Endodermal cell (in vitro differentiated cells): ENCODE data around the gene SINHCAF. TPM values are rescaled to one million over a fixed set of nuclear protein-coding genes. Genes with fewer than 3 reads are reported as not detected.

ENCODE experiments used
- DNase-seq: peaks from one replicate; pipeline ENCODE4 v3.0.0-alpha.2; 2017
- H3K27ac ChIP-seq: 2 replicates; pipeline ENCODE4 v1.5.1; 2013; ENCODE audit warnings: mild to moderate bottlenecking, low read depth, low read length, moderate library complexity
- H3K27me3 ChIP-seq: 2 replicates; pipeline ENCODE4 v1.6.1; 2013; ENCODE audit warnings: mild to moderate bottlenecking, low read length, moderate library complexity; ENCODE audit not compliant: insufficient read depth, control insufficient read depth, poor library complexity, severe bottlenecking
- H3K36me3 ChIP-seq: 2 replicates; pipeline ENCODE4 v1.7.0; 2013; ENCODE audit warnings: mild to moderate bottlenecking, low read length, moderate library complexity; ENCODE audit not compliant: control insufficient read depth, insufficient read depth
- H3K4me1 ChIP-seq: one replicate; pipeline ENCODE4 v1.7.0; 2013; ENCODE audit warnings: low read length; ENCODE audit not compliant: control insufficient read depth, insufficient read depth
- H3K4me3 ChIP-seq: 2 replicates; pipeline ENCODE4 v1.5.1; 2013; ENCODE audit warnings: mild to moderate bottlenecking, low read length, moderate library complexity
- H3K9ac ChIP-seq: 2 replicates; pipeline ENCODE4 v1.6.1; 2013; ENCODE audit warnings: mild to moderate bottlenecking, low read length, moderate library complexity; ENCODE audit not compliant: poor library complexity, severe bottlenecking; ENCODE audit errors: extremely low read depth
- H3K9me3 ChIP-seq: 2 replicates; pipeline ENCODE4 v1.6.1; 2013; ENCODE audit warnings: mild to moderate bottlenecking, low read length, moderate library complexity; ENCODE audit not compliant: control insufficient read depth
- H3K27ac Mint-ChIP-seq: 2 replicates; pipeline ENCODE4 v1.8.0; 2020; ENCODE audit warnings: mixed read lengths
- H3K27me3 Mint-ChIP-seq: 2 replicates; pipeline ENCODE4 v1.8.0; 2021; ENCODE audit warnings: mild to moderate bottlenecking, mixed read lengths; ENCODE audit not compliant: insufficient read depth
- H3K36me3 Mint-ChIP-seq: 2 replicates; pipeline ENCODE4 v1.8.0; 2020; ENCODE audit warnings: low read depth, mixed read lengths
- H3K4me1 Mint-ChIP-seq: 2 replicates; pipeline ENCODE4 v1.8.0; 2020; ENCODE audit warnings: mixed read lengths
- H3K4me3 Mint-ChIP-seq: 2 replicates; pipeline ENCODE4 v1.8.0; 2020; ENCODE audit warnings: mild to moderate bottlenecking, moderate library complexity, mixed read lengths
- H3K9me3 Mint-ChIP-seq: 2 replicates; pipeline ENCODE4 v1.8.0; 2020; ENCODE audit warnings: mild to moderate bottlenecking, mixed read lengths
- WGBS, 2 experiments: methylation state at CpG; one replicate each; pipeline versions ENCODE4 v1.1.5 to v1.1.7; 2013; ENCODE audit warnings: missing lambda C conversion rate in 2 of 2, mixed read lengths in 1 of 2; ENCODE audit not compliant: insufficient coverage in 1 of 2, insufficient read length in 1 of 2; 5-methylcytosine and 5-hydroxymethylcytosine counted together
- total RNA-seq, 2 donors: library from RNA; stranded (reverse); fragmentation: NEBNext Ultra II Directional in 1 of 2; extraction: Animal tissue kit (Norgen Biotek cat#: 25700) in 1 of 2; gene quantifications; 2 replicates in 1 of 2; 3 replicates in 1 of 2; pipeline ENCODE4 v1.2.1, GENCODE V29; 2021
- TF ChIP-seq, protein P1 (sequence below): fragments of 200-600 bp; sonication (generic); conservative IDR thresholded peaks from 2 replicates; pipeline ENCODE4 v1.5.0; 2021; ENCODE audit warnings: antibody characterized with exemption, mild to moderate bottlenecking

The SINHCAF gene
- total RNA-seq, 2 donors from 2014 or later: 323 to 779 TPM

DNA sequence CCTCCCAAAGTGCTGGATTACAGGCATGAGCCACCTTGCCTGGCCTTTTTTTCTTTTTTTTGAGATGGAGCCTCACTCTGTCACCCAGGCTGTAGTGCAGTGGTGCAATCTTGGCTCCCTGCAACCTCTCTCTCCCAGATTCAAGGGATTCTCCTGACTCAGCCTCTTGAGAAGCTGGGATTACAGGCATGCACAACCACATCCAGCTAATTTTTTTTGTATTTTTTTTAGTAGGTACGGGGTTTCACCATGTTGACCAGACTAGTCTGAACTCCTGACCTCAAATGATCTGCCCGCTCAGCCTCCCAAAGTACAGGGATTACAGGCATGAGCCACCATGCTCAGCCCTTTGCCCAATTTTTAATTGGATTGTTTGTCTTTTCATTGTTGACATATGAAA is 58.0 kb downstream of the SINHCAF start:
- TF ChIP-seq, protein P1, sequence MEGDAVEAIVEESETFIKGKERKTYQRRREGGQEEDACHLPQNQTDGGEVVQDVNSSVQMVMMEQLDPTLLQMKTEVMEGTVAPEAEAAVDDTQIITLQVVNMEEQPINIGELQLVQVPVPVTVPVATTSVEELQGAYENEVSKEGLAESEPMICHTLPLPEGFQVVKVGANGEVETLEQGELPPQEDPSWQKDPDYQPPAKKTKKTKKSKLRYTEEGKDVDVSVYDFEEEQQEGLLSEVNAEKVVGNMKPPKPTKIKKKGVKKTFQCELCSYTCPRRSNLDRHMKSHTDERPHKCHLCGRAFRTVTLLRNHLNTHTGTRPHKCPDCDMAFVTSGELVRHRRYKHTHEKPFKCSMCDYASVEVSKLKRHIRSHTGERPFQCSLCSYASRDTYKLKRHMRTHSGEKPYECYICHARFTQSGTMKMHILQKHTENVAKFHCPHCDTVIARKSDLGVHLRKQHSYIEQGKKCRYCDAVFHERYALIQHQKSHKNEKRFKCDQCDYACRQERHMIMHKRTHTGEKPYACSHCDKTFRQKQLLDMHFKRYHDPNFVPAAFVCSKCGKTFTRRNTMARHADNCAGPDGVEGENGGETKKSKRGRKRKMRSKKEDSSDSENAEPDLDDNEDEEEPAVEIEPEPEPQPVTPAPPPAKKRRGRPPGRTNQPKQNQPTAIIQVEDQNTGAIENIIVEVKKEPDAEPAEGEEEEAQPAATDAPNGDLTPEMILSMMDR: no peak
- Histone ChIP-seq H3K27me3 (no peaks in the 10 kb centered on the region), H3K9ac (no peak overlapping the region), H3K27ac (no peak overlapping the region), H3K4me1 (peaks cover 7% of the 10 kb centered on the region), H3K36me3 (no peaks in the 10 kb centered on the region), H3K4me3 (no peak overlapping the region), H3K9me3 (no peaks in the 10 kb centered on the region)
- Mint-ChIP-seq H3K27ac (no peak overlapping the region), H3K4me3 (no peak overlapping the region), H3K9me3 (no peaks in the 10 kb centered on the region), H3K4me1 (peaks cover 18% of the 10 kb centered on the region), H3K36me3 (peaks cover 17% of the 10 kb centered on the region), H3K27me3 (no peaks in the 10 kb centered on the region)
- 86 to 92% methylated on average over 1 to 2 of the region's 2 CpGs for WGBS, 2 experiments
- DNase-seq: peak; percentile 24

DNA sequence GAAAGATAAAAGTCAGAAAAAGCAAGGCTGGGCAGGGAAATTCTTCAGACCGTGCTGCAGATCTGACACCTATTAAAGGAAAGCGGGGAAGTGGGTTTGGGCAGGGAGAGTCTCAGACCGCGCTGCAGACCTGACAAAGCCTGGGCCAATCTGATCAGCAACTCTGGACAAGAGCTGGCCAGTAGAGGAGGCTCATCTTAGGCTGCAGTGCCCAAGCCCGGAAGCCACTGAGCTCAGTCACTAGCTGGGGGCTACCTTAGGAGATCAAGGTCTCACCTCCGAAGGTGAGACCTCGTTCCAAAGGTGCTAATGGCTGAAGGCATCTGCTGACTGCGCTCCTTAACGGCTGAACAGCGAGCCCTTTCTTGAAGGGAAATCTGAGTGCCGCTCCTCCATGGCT is 60.2 kb downstream of the SINHCAF start:
- Mint-ChIP-seq H3K27me3 (no peaks in the 10 kb centered on the region), H3K36me3 (peaks cover 11% of the 10 kb centered on the region), H3K4me1 (peaks cover 18% of the 10 kb centered on the region), H3K4me3 (no peak overlapping the region), H3K27ac (peak overlapping the region; percentile 72), H3K9me3 (no peaks in the 10 kb centered on the region)
- Histone ChIP-seq H3K4me1 (peaks cover 7% of the 10 kb centered on the region), H3K27ac (no peak overlapping the region), H3K27me3 (no peaks in the 10 kb centered on the region), H3K9me3 (no peaks in the 10 kb centered on the region), H3K4me3 (no peak overlapping the region), H3K9ac (no peak overlapping the region), H3K36me3 (no peaks in the 10 kb centered on the region)
- 76 to 83% methylated on average over 11 of the region's 11 CpGs for WGBS, 2 experiments
- DNase-seq: peak; percentile 93
- TF ChIP-seq, protein P1: peak; percentile 42

DNA sequence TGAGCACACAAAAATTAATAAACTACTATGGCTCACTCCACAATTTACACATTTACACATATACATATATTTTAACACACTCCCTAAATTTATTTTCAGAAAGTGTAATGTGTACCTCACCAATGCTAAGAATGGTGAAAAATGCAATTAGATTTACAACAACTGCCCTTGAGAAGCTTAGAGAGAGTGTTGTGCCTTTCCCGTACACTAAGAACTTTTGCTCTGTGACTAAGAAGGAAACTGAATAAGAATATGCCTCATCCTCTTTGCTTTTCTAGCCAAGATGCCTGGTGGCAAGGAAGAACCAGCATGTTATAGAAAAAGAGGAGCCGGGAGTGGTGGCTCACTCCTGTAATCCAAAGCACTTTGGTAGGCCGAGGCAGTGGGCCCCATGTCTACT is 62.3 kb downstream of the SINHCAF start:
- peaks cover 7% of the 10 kb centered on the region for H3K4me1 ChIP-seq
- no peaks in the 10 kb centered on the region for H3K36me3 ChIP-seq
- peak; percentile 24 for DNase-seq
- no peaks in the 10 kb centered on the region for H3K27me3 Mint-ChIP-seq
- H3K36me3 Mint-ChIP-seq: no peaks in the 10 kb centered on the region
- H3K27ac Mint-ChIP-seq: no peak overlapping the region
- H3K4me3 ChIP-seq: no peak overlapping the region
- no peaks in the 10 kb centered on the region for H3K9me3 Mint-ChIP-seq
- H3K4me1 Mint-ChIP-seq: peaks cover 19% of the 10 kb centered on the region
- no peaks in the 10 kb centered on the region for H3K9me3 ChIP-seq
- H3K27me3 ChIP-seq: no peaks in the 10 kb centered on the region
- TF ChIP-seq, protein P1: no peak
- H3K4me3 Mint-ChIP-seq: no peak overlapping the region
- no peak overlapping the region for H3K27ac ChIP-seq
- 88 to 90% methylated on average over 2 to 3 of the region's 3 CpGs for WGBS, 2 experiments
- H3K9ac ChIP-seq: no peak overlapping the region
